Pulmonary artery endothelial cell (primary cell): Measurements from ENCODE around the gene PPME1. TPM values are rescaled to one million over a fixed set of nuclear protein-coding genes. Genes with fewer than 3 reads are reported as not detected.
"Not testable (repeated sequence)": the region's sequence is repeated elsewhere in the genome, so short reads cannot be mapped to it uniquely, and the experiment has no call there.

Experiments used
- DNase-seq: peaks from one replicate; pipeline ENCODE4 v3.0.0-alpha.2; 2011; ENCODE audit warnings: low read depth, low spot score
- total RNA-seq: library from RNA; depleted of rRNA; stranded (reverse); fragments of >200 nt; gene quantifications from 2 replicates; pipeline ENCODE4 v1.2.3, GENCODE V29; 2014

PPME1 gene, protein sequence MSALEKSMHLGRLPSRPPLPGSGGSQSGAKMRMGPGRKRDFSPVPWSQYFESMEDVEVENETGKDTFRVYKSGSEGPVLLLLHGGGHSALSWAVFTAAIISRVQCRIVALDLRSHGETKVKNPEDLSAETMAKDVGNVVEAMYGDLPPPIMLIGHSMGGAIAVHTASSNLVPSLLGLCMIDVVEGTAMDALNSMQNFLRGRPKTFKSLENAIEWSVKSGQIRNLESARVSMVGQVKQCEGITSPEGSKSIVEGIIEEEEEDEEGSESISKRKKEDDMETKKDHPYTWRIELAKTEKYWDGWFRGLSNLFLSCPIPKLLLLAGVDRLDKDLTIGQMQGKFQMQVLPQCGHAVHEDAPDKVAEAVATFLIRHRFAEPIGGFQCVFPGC
- 27.2 and 33.9 TPM in 2 replicates for total RNA-seq

DNA sequence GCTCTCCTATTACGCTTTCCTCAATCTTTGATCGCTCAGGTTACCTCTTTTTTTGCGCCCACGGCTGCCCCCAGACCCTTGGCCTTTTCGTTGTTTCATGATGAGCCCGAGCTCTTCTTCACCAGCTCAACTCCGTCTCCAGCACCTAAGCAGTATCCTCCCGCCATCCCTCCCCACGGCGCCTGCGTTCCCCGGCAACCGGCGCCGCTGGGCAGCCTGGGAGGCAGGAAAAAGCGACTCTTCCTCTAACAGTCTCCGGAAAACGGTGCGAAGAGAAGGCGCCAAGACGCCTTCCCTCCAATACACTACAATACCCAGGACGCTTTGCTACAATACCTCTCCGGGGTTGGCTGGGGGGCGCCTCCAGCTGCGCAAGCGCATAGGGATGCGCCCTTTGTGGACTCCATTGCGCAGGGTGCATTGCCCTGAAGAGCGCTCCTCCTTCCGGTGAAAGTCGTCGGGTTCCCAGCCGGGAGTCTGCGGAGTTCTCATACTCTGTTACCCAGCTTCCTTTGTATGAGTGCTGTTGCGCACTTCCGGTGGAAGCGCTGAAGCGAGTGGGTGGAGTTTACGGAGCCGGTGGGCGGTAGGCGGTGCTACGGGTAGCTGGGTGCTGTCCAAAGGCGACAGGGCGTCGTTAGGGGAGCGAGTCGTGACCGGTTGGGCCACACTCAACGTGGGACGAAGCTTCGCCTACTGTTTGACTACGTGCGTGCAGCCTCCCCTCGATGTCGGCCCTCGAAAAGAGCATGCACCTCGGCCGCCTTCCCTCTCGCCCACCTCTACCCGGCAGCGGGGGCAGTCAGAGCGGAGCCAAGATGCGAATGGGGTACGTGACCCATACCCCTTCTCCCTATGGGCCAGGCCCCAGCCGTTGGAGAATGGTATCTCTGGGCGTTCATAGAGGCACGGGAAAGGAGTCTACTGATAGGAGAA lies at the start of gene PPME1, which contains the start of gene C2CD3:
Gene PPME1, plus strand, starts transcription at position 596 of the 936 bp plus-strand sequence. Its CDS starts 133 bp downstream, at position 729.
Gene C2CD3, minus strand, starts transcription at position 309 of the 936 bp plus-strand sequence. Its CDS starts 210 bp downstream, at position 99.
- peak; percentile 97 for DNase-seq

DNA sequence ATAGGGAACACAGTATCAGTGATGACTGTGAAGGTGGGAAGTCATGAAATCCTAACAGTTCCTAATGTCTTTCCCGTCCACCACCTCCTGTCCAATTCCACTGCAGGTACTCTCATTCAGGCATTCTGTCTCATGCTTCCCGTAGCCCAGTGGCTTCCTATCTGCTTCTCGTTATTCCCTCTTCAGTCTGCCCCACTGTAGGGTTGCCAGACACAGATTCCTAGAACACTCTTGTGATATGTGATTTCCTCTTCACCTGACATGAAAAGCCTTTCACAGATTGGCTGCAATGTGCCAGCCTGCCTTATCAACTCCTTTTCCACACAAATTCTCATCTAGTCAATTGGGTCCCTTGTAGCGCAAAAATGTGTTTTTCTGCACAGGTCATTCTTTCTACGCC lies 49.3 kb upstream of the PPME1 start:
- no peak for DNase-seq

DNA sequence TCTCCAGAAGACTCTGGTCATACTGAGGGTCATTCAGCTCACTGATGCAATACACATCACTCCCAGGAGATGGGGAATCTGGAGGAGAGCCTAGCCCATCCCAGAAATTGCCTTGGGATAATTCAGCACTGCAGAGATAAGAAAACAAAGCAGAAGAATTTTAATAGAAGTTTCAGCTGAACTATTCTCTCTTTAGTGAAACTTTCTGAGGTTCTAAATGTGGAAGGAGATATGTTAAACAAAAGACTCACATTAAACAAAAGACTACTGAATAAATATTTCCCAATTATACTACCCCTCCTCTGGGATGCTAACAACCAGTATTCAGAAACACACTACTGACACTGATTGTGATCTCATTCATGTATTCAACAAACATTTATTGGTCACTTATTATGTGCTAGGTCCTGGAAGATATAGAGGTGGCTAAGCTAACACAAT lies 48.1 kb upstream of the PPME1 start:
- no peak for DNase-seq

DNA sequence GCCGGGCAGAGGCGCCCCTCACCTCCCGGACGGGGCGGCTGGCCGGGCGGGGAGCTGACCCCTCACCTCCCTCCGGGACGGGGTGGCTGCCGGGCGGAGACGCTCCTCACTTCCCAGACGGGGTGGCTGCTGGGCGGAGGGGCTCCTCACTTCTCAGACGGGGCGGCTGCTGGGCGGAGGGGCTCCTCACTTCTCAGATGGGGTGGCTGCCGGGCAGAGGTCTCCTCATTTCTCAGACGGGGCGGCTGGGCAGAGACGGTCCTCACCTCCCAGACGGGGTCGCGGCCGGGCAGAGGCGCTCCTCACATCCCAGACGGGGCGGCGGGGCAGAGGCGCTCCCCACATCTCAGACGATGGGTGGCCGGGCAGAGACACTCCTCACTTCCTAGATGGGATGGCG lies 42.0 kb upstream of the PPME1 start:
- DNase-seq, result not testable (repeated sequence)

DNA sequence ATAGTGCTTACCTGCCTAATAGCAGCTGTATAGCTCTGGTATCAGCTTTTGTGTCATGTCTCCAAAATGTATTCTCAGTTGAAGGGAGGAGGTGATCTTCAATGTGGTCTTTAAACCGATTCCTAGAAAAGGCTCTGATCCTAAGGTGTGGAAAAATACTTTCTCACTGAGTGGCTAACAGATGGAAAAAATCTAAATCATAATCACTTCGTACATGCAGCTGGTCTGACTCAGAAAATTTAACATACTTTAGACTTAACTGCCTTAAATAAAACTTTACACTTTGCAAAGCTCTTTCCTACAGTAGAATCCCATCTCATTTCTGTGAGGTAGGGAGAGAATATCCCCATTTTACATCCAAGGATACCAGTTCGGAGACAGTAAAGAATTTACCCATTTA lies 38.3 kb upstream of the PPME1 start:
- DNase-seq, result no peak

DNA sequence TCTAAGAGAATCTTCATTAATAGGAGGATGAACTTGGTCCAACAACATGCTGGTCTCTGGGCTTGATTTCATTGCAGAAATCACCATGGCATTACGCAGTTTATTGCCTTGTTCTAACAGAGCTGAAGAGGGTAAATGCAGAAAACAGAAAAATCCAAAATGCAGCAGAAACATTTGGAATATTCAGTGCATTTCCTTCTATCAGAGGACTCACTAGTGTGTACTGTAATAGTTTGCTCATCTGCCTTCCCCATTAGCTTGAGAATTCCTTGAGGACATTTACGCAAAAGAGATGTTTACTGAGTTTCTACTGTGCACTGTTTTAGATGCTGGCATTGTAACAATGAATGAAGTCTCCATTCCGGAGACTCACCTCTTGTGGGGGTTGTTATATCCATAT lies 37.7 kb upstream of the PPME1 start:
- no peak for DNase-seq

DNA sequence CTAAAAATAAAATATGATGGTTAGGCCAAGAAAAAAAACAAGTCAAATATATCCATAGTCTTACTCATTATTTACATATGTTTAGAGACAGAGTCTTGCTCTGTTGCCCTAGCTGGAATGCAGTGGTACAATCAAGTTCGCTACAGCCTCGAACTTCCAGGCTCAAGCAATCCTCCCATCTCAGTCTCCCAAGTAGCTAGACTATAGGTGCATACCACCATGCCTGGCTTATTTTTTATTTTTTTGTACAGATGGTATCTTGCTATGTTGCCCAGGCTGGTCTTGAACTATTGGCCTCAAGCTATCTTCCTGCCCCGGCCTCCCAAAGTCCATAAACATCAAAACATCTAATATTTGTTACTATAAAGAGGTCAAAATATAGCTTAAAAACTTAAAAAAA lies 36.4 kb upstream of the PPME1 start:
- DNase-seq, result no peak

DNA sequence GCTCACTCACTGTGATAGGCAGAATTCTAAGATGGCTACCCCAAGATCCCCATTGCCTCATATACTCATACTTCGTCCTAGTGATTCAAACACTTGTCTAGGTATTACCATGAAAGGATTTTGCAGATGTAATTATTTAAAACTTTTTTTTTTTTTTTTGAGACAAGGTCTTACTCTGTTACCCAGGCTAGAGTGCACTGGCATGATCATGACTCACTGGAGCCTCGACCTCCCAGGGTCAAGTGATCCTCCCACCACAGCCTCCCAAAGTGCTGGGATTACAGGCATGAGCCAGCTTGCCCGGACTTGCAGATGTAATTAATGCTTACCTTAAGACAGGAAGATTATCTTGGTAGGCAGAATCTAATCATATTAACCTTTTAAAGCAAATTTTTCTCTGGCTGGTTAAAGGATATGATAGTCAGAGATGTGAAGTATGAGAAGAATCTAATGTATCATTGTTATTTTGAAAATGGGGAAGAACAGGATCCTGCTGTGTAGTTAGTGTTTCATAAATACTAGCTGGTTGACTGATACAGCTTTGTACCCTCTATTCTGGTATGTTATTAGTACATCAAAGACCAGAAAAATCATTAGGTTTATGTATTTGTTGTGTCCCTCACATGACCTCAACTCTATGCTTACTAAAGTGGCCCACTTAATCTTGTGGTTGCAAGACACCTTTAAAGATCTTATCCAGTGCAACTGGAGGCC lies 35.8 kb upstream of the PPME1 start:
- no peak for DNase-seq

DNA sequence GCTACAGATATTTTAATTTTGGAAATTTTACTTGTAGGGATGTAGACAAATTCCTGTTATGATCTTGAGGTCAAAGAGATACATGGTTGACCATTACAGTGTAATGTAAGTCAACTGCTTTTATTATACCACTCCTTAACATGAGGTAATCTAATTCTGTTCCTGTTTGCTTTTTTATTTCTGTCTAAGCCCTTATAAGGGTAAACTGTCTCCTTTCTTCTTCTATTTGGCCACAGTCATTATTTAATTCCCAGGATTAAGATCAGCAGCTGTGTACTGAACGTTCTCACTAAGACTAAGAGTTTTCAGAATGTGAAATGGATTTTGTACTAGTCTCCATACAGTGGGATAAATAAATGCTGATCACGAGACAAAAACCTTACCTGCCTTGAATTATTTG lies 33.1 kb upstream of the PPME1 start:
- DNase-seq, result no peak

DNA sequence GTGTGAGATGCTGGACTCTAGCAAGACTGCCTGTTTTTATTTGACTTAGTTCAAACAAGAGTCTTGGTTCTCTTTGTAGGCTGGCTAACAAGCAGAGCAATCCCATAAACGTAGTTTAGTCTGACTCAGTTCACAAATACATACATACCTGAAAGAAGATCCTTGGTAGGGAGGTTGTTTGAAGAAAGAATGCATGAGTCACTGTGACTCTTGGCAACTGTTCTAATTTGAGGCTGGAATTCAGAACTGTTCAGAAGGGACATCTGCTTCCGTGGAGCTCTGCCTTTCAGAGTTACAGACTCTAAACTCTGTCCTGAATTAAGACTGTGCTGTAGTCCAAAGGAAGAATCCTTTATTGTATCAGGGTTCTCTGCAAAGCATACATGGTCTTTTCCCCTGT lies 32.5 kb upstream of the PPME1 start:
- DNase-seq, result peak; percentile 54

DNA sequence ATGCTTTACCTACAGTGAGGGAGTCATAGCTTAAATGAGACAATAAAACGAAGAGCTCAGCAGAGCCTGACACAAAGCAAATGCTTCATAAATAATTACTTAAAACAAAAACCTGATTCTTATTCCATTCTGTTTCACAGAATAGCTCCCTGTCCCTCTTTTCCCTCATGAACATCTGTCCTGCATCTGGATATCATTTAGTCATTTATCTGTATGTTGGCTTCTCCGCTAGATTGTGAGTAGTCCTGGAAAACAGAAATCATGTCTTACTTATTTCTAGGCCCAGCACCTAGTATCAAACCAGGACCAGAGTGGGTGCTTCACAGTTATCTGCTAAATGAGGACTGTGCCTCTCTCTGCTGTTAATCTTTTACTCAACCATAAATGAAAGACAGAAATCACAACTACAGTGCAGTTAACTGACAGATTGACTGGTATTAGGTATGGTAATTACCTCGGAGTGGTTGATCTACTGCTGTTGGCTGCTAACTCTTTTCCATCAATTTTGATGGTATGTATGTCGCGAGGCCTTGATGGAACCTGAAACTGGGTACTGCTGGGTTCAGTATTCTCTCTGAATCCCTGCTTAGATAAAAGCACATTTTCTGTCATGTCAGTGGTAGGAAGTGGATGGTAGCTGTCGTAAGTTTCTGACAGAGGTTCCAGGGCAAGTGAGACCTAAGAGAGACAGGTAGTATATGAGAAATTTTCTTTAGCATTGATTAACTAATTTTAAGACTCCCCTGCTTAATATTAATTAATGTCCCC lies 31.8 kb upstream of the PPME1 start:
- no peak for DNase-seq

DNA sequence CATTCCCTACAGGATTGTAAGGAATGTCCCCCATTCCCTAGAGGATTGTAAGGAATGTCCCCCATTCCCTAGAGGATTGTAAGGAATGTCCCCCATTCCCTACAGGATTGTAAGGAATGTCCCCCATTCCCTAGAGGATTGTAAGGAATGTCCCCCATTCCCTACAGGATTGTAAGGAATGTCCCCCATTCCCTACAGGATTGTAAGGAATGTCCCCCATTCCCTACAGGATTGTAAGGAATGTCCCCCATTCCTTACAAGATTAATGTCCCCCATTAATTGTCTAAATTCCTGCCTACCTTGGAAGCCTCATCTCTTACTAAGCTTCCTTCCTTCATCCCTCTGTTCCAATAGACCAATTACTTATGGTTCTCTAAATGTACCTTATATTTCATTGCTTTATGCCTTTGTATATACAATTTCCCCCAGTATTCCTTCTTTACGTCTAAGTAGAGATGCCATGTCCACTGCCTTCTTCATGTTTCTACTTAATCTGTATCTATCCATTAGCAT lies 31.1 kb upstream of the PPME1 start:
- DNase-seq, result not testable (repeated sequence)

DNA sequence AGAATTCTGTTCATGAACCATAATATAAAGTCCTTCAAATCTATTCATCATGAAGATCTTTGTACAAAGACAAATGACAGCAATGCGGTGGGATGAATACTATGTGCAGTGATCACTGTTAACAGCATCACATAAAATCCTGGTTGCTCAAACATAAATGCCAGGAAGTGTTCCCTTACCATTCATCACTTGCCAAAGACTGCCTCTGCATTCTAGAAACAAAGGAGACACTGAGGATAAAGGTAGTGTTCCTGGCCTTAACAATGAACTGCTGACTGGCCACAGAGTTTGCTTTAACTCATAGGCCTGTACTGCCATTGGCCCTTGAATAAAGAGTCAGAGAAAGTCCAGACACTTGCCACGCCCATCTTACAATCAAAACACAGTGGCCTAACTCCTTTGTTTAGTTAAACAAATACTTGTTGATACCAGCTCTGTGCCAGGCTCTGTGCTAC lies 29.8 kb upstream of the PPME1 start:
- no peak for DNase-seq

DNA sequence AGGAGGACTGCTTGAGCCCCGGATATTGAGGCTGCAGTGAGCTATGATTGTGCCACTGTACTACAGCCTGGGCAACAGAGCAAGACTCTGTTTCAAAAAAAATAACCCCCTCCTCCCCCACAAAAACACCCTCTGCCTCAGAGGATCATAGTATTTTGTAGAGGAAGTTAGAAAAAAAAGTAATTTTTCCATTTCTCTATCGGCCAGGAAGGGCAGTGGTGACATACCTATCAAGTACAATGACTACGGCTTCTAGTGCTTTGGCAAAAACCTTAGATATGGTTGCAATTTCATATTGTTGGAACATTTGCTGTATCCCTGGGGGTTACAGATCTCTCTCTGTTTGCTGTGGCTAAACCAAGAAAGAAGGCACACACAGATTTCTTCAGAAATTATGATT lies 29.2 kb upstream of the PPME1 start:
- no peak for DNase-seq

DNA sequence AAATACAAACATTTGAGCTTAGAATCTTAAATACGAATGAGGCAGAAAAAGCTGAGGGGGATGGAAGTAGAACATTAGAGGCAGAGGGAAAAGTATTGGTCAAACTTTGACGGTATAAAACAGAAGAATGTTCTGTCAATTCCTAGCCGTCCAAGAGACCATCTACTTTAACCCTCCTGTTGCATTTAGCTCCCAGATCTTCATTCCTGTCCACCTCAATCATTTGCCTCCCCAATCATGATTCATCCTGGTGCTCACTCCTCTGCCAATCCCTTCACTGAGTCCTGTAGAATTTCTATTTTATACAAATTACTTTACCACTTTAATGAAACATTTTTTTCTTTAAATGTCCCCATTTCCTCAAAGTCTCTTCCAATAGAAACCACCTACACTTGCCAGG lies 28.5 kb upstream of the PPME1 start:
- DNase-seq, result no peak

DNA sequence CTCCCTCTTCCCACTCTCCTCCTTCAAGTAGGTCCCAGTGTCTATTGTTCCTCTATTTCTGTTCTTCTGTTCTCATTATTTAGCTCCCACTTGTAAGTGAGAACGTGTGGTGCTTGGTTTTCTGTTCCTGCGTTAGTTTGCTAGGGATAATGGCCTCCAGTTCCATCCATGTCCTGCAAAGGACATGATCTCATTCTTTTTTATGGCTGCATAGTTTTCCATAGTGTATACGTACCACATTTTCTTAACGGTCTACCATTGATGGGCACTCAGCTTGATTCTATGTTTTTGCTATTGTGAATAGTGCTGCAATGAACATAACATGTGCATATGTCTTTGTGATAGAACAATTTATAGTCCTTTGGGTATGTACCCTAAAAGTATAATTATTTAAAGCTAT lies 26.5 kb upstream of the PPME1 start:
- DNase-seq, result no peak

DNA sequence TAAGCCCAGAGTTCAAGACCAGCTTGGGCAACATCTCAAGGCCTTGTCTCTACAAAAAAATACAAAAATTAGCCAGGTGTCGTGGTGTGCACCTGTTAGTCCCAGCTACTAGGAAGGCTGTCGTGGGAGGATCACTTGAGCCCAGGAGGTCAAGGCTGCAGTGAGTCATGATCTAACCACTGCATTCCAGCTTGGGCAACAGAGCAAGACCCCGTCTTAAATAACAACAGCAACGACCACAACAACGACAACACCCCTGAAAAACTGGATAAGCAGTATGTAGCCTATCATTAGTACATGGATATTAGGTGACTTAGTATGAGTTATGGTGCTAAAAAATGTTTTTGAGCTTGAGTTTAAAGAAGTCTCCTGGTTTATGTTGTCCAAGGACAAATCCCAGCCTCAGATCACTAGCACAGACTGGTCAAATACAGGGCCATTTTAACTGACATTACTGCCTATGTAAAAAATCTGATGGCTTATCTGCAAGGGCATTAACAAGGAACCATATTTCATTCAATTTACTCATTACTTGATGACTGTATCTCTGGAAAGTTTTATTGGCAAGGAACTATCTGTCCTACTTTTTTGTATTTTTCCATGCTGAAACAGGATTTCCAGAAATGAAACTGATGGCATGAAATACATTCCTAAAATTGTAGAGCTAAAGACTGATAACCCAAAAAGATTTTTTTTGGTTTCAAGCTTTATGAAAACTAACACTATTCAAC lies 23.7 kb upstream of the PPME1 start:
- no peak for DNase-seq

DNA sequence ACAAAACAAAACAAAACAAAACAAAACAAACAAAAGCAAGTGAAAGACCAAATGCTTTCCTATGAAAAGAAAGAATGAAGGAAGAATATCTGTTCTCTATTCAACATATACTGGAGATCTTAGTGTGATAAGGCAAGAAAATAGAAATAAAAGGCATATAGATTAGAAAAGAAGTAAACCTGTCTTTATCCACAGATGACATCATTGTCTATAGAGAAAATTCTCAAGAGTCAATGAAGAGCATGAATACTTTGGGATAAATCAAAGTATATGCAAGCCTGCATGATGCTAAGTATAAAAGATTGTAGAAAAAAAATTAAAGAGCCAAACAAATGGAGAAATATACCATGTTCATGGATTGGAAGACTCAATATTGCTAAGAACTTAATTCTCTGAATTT lies 17.9 kb upstream of the PPME1 start:
- no peak for DNase-seq

DNA sequence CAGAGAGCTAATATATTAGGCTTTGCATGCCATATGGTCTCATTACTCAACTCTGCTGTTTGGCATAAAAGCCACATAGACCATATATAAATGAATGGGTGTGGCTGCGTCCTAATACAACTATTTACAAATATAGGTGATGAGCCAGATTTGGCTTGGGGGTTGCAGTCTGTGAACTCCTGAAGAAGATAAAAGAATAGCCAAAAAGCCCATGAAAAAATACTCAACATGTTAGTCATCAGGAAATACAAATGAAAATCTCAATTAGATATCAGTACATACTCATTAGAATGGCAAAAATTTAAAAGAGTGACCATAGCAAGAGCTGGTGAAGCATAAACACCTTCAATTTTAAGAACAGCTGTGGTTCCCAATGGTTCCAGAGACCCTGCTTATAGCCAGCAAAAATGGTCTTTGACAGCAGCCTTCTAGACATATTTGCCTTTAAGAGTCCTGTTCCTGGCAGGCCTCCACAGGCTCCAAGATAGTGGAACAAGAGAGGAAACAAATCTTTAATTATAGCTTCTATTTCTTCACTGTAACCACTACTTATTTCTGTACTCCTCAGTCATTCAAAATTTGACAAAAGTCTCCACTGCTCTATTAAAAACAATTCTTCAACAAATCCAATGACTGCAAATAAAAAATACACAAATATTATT lies 16.3 kb upstream of the PPME1 start:
- no peak for DNase-seq
